H9 (cell line): ENCODE measurements around the gene BICRAL. TPM values are rescaled to one million over a fixed set of nuclear protein-coding genes. Genes with fewer than 3 reads are reported as not detected.

ENCODE experiments used
- DNase-seq: peaks from one replicate; pipeline ENCODE4 v3.0.0-alpha.2; 2017
- H2AFZ ChIP-seq: one replicate; pipeline ENCODE4 v1.6.1; 2013; ENCODE audit warnings: mild to moderate bottlenecking, low read length, control low read depth, moderate library complexity
- H2AK5ac ChIP-seq: 2 replicates; pipeline ENCODE4 v1.6.1; 2013; ENCODE audit warnings: low read length, control low read depth, mixed read lengths; ENCODE audit not compliant: insufficient read length
- H2BK120ac ChIP-seq: one replicate; pipeline ENCODE4 v1.6.1; 2013; ENCODE audit warnings: low read depth, mild to moderate bottlenecking, low read length, control low read depth, inconsistent platforms; ENCODE audit not compliant: poor library complexity, severe bottlenecking
- H2BK12ac ChIP-seq: 2 replicates; pipeline ENCODE4 v1.6.1; 2013; ENCODE audit warnings: low read length, control low read depth, mixed read lengths, low read depth; ENCODE audit not compliant: insufficient read length
- H2BK15ac ChIP-seq: 2 replicates; pipeline ENCODE4 v1.6.1; 2013; ENCODE audit warnings: low read depth, low read length, control low read depth
- H2BK20ac ChIP-seq: one replicate; pipeline ENCODE4 v1.6.1; 2013; ENCODE audit warnings: low read depth, mild to moderate bottlenecking, low read length, control low read depth, inconsistent platforms; ENCODE audit not compliant: poor library complexity, severe bottlenecking
- H2BK5ac ChIP-seq: 2 replicates; pipeline ENCODE4 v1.6.1; 2013; ENCODE audit warnings: low read length, control low read depth, mixed read lengths; ENCODE audit not compliant: insufficient read length
- H3K14ac ChIP-seq: 2 replicates; pipeline ENCODE4 v1.6.1; 2013; ENCODE audit warnings: low read length, control low read depth; ENCODE audit not compliant: insufficient read depth
- H3K18ac ChIP-seq: 2 replicates; pipeline ENCODE4 v1.6.1; 2013; ENCODE audit warnings: low read depth, mild to moderate bottlenecking, mixed read lengths, low read length, control low read depth; ENCODE audit not compliant: insufficient read length
- H3K23ac ChIP-seq: 2 replicates; pipeline ENCODE4 v1.6.1; 2013; ENCODE audit warnings: low read length, control low read depth, mixed read lengths, low read depth; ENCODE audit not compliant: insufficient read length
- H3K23me2 ChIP-seq: 2 replicates; pipeline ENCODE4 v1.6.1; 2013; ENCODE audit warnings: low read depth, mild to moderate bottlenecking, mixed read lengths, low read length, control low read depth; ENCODE audit not compliant: insufficient read length, poor library complexity, severe bottlenecking
- H3K27ac ChIP-seq: 2 replicates; pipeline ENCODE4 v1.5.1; 2013; ENCODE audit warnings: low read length, control low read depth, mixed read lengths, low read depth; ENCODE audit not compliant: insufficient read length
- H3K27me3 ChIP-seq: 2 replicates; pipeline ENCODE4 v1.6.1; 2013; ENCODE audit warnings: low read length, control low read depth, inconsistent platforms; ENCODE audit not compliant: insufficient read depth
- H3K4ac ChIP-seq: 2 replicates; pipeline ENCODE4 v1.6.1; 2013; ENCODE audit warnings: low read depth, mild to moderate bottlenecking, control low read depth, inconsistent platforms, low read length, moderate library complexity
- H3K4me1 ChIP-seq: 2 replicates; pipeline ENCODE4 v1.6.1; 2013; ENCODE audit warnings: low read length, control low read depth, inconsistent platforms; ENCODE audit not compliant: insufficient read depth
- H3K4me2 ChIP-seq: 2 replicates; pipeline ENCODE4 v1.6.1; 2013; ENCODE audit warnings: low read length, control low read depth, mixed read lengths; ENCODE audit not compliant: insufficient read length, insufficient read depth
- H3K56ac ChIP-seq: 2 replicates; pipeline ENCODE4 v1.6.1; 2013; ENCODE audit warnings: low read depth, mild to moderate bottlenecking, mixed read lengths, low read length, control low read depth; ENCODE audit not compliant: insufficient read length
- H3K79me1 ChIP-seq: 2 replicates; pipeline ENCODE4 v1.6.1; 2013; ENCODE audit warnings: low read depth, mild to moderate bottlenecking, moderate library complexity, low read length, control low read depth, inconsistent platforms; ENCODE audit not compliant: insufficient read depth, poor library complexity, severe bottlenecking
- H3K79me2 ChIP-seq: 2 replicates; pipeline ENCODE4 v1.6.1; 2013; ENCODE audit warnings: low read length, control low read depth, inconsistent platforms; ENCODE audit not compliant: insufficient read depth
- H3K9ac ChIP-seq: 2 replicates; pipeline ENCODE4 v1.6.1; 2013; ENCODE audit warnings: low read length, control low read depth, mixed read lengths; ENCODE audit not compliant: insufficient read length; ENCODE audit errors: extremely low read depth
- H3K9me3 ChIP-seq: one replicate; pipeline ENCODE4 v1.6.1; 2013; ENCODE audit warnings: low read depth, low read length, inconsistent platforms; ENCODE audit not compliant: control insufficient read depth
- H3T11ph ChIP-seq: one replicate; pipeline ENCODE4 v1.6.1; 2013; ENCODE audit warnings: mild to moderate bottlenecking, low read length, control low read depth, inconsistent platforms
- H4K20me1 ChIP-seq: one replicate; pipeline ENCODE4 v1.6.1; 2013; ENCODE audit not compliant: control insufficient read depth, insufficient read length, insufficient read depth
- H4K5ac ChIP-seq: 2 replicates; pipeline ENCODE4 v1.6.1; 2013; ENCODE audit warnings: low read depth, mild to moderate bottlenecking, mixed read lengths, low read length, control low read depth; ENCODE audit not compliant: insufficient read length
- H4K8ac ChIP-seq: replicated peaks from 2 replicates; pipeline ENCODE4 v1.6.1; 2013; ENCODE audit warnings: low read length, control low read depth, mixed read lengths, low read depth; ENCODE audit not compliant: insufficient read length
- H4K91ac ChIP-seq: 2 replicates; pipeline ENCODE4 v1.6.1; 2013; ENCODE audit warnings: low read depth, mild to moderate bottlenecking, moderate library complexity, mixed read lengths, low read length, control low read depth; ENCODE audit not compliant: insufficient read length
- H3K27ac Mint-ChIP-seq, 3 experiments: 2 replicates in 2 of 3; 3 replicates in 1 of 3; pipeline ENCODE4 v1.8.0; 2020 to 2021; ENCODE audit warnings: mixed read lengths in 3 of 3, mild to moderate bottlenecking in 1 of 3, moderate library complexity in 1 of 3
- H3K27me3 Mint-ChIP-seq: 2 replicates; pipeline ENCODE4 v1.8.0; 2021; ENCODE audit warnings: low read depth, mild to moderate bottlenecking, moderate library complexity, mixed read lengths
- H3K36me3 Mint-ChIP-seq, 3 experiments: 2 replicates in 2 of 3; 3 replicates in 1 of 3; pipeline ENCODE4 v1.8.0; 2020 to 2021; ENCODE audit warnings: low read depth in 3 of 3, mixed read lengths in 3 of 3; ENCODE audit not compliant: insufficient read depth in 1 of 3
- H3K4me1 Mint-ChIP-seq, 2 experiments: 2 replicates each; pipeline ENCODE4 v1.8.0; 2020; ENCODE audit warnings: mixed read lengths in 2 of 2
- H3K4me3 Mint-ChIP-seq, 2 experiments: 2 replicates in 1 of 2; 3 replicates in 1 of 2; pipeline ENCODE4 v1.8.0; 2020 to 2021; ENCODE audit warnings: mild to moderate bottlenecking in 2 of 2, mixed read lengths in 2 of 2, moderate library complexity in 1 of 2
- H3K9me3 Mint-ChIP-seq, 2 experiments: 2 replicates in 1 of 2; 3 replicates in 1 of 2; pipeline ENCODE4 v1.8.0; 2020; ENCODE audit warnings: mild to moderate bottlenecking in 2 of 2, mixed read lengths in 2 of 2, moderate library complexity in 1 of 2
- WGBS: extraction: QIAGEN DNeasy Blood & Tissue Kit; methylation state at CpG from one replicate; pipeline ENCODE4 v1.1.7; 2013; ENCODE audit warnings: missing lambda C conversion rate, low lambda C conversion rate, mixed read lengths; ENCODE audit not compliant: insufficient read length; ENCODE audit errors: extremely low coverage; 5-methylcytosine and 5-hydroxymethylcytosine counted together
- total RNA-seq: library from RNA; stranded (reverse); gene quantifications from 2 replicates; pipeline ENCODE4 v1.2.1, GENCODE V29; 2021
- TF ChIP-seq, protein P1 (sequence below): fragments of 200-600 bp; sonication (generic); conservative IDR thresholded peaks from 3 replicates; pipeline ENCODE4 v1.8.0; 2021; ENCODE audit warnings: antibody characterized with exemption, mild to moderate bottlenecking

Gene BICRAL
- total RNA-seq, 1 experiment from 2014 or later = 9.8 TPM

DNA sequence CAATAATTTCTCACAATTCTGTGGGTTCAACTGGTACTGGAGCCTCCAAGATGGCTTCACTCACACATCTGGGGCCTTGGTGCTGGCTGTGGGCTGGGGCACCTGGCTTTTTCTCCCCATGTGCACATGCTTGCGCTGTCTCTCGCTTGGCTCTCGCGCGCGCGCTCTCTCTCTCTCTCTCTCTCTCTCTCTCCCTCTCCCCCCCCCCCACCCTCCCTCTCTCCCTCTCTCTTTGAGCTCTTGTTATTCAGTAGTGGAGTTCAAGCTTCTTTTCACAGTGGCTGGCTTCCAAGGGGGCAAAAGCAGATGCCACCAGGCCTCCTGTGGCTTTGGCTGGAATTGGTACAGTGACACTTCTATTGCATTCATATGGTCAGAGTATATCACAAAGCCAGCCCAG, 25.1 kb upstream of the BICRAL start:
- Histone ChIP-seq H4K5ac (no peak overlapping the region), H3K14ac (peak overlapping the region; percentile 16; the same call in 1 of the 2 replicates), H3K4me2 (peak overlapping the region; percentile 50), H3K79me1 (no peaks in the 10 kb centered on the region), H3K79me2 (no peaks in the 10 kb centered on the region), H3K4me1 (peaks cover 9% of the 10 kb centered on the region; the same call in 1 of the 2 replicates), H2BK15ac (no peak overlapping the region), H3K9ac (no peak overlapping the region), H2AK5ac (no peak overlapping the region), H2BK12ac (no peak overlapping the region), H3K18ac (no peak overlapping the region), H4K91ac (no peak overlapping the region), H2BK5ac (no peak overlapping the region), H3K27me3 (no peaks in the 10 kb centered on the region), H3K23ac (no peak overlapping the region), H4K8ac (no peak overlapping the region), H3K56ac (no peak overlapping the region), H3K9me3 (no peaks in the 10 kb centered on the region), H3K23me2 (no peaks in the 10 kb centered on the region), H2BK20ac (no peak overlapping the region), H3K4ac (no peak overlapping the region), H2AFZ (no peak overlapping the region), H2BK120ac (no peak overlapping the region), H3T11ph (no peak overlapping the region), H4K20me1 (no peaks in the 10 kb centered on the region), H3K27ac (peak overlapping the region; percentile 7)
- Mint-ChIP-seq H3K27me3 (0 out of 2 replicates have a peak, but pooled peaks cover 2% of the 10 kb centered on the region), H3K27ac (peak overlapping the region; percentile 47 to 89 (median 53); a peak in 4 of 7 replicates), H3K36me3 (peaks cover 4 to 18% (median 10%) of the 10 kb centered on the region in 3 experiments; a peak in 5 of 7 replicates), H3K4me3 (peak overlapping the region; percentile 8 to 16; a peak in 1 of 5 replicates), H3K9me3 (no peaks in the 10 kb centered on the region), H3K4me1 (peaks cover 51 to 58% of the 10 kb centered on the region in 2 experiments)
- TF ChIP-seq, protein P1, sequence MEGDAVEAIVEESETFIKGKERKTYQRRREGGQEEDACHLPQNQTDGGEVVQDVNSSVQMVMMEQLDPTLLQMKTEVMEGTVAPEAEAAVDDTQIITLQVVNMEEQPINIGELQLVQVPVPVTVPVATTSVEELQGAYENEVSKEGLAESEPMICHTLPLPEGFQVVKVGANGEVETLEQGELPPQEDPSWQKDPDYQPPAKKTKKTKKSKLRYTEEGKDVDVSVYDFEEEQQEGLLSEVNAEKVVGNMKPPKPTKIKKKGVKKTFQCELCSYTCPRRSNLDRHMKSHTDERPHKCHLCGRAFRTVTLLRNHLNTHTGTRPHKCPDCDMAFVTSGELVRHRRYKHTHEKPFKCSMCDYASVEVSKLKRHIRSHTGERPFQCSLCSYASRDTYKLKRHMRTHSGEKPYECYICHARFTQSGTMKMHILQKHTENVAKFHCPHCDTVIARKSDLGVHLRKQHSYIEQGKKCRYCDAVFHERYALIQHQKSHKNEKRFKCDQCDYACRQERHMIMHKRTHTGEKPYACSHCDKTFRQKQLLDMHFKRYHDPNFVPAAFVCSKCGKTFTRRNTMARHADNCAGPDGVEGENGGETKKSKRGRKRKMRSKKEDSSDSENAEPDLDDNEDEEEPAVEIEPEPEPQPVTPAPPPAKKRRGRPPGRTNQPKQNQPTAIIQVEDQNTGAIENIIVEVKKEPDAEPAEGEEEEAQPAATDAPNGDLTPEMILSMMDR = no peak
- WGBS = no CpG with 5 or more reads among the region's 7 CpGs
- DNase-seq = peak; percentile 73
